Activated CD4-positive, CD25-positive, alpha-beta regulatory T cell (primary cell): Measurements from ENCODE around the gene USP22.
"Not testable (repeated sequence)": the region's sequence is repeated elsewhere in the genome, so short reads cannot be mapped to it uniquely, and the experiment has no call there.

Source experiments
- DNase-seq, 4 experiments: peaks; one replicate each; lab custom pipeline; 2025; lab: John Stamatoyannopoulos, UW

The USP22 gene

GRCh38 chr17:21042458-21043295, at the start of gene USP22:
USP22 (minus strand) TSS chr17:21043011; CDS start chr17:21042835, 176 bp downstream.
- DNase-seq, result peak; percentile 94 to 99 (median 98)

- no peak for DNase-seq
Measured at GRCh38 chr17:21090902-21091618, 48.2 kb upstream of the USP22 start.

GRCh38 chr17:21089933-21090901, 47.4 kb upstream of the USP22 start:
- DNase-seq, result no peak

GRCh38 chr17:21089145-21089544, 46.3 kb upstream of the USP22 start:
- no peak for DNase-seq

- no peak for DNase-seq
Measured at GRCh38 chr17:21085707-21086106, 42.9 kb upstream of the USP22 start.

GRCh38 chr17:21085280-21085679, 42.5 kb upstream of the USP22 start:
- not testable (repeated sequence) for DNase-seq

- DNase-seq, result no peak
Measured at GRCh38 chr17:21082001-21082436, 39.2 kb upstream of the USP22 start.

- DNase-seq, result no peak
Measured at GRCh38 chr17:21079196-21079595, 36.4 kb upstream of the USP22 start.

- DNase-seq, result no peak
Measured at GRCh38 chr17:21078016-21078780, 35.4 kb upstream of the USP22 start.

- no peak for DNase-seq
Measured at GRCh38 chr17:21077281-21077680, 34.5 kb upstream of the USP22 start.

GRCh38 chr17:21076242-21076641, 33.4 kb upstream of the USP22 start:
- DNase-seq, result no peak

GRCh38 chr17:21075739-21076085, 32.9 kb upstream of the USP22 start:
- no peak for DNase-seq

GRCh38 chr17:21072745-21073197, 30.0 kb upstream of the USP22 start:
- no peak for DNase-seq

- no peak for DNase-seq
Measured at GRCh38 chr17:21066394-21066793, 23.6 kb upstream of the USP22 start.

GRCh38 chr17:21061971-21062526, 19.2 kb upstream of the USP22 start:
- DNase-seq, result no peak

GRCh38 chr17:21061158-21061835, 18.5 kb upstream of the USP22 start:
- no peak for DNase-seq

GRCh38 chr17:21059761-21060160, 16.9 kb upstream of the USP22 start:
- DNase-seq, result no peak

GRCh38 chr17:21058098-21058893, 15.5 kb upstream of the USP22 start:
- no peak for DNase-seq

GRCh38 chr17:21053056-21053455, 10.2 kb upstream of the USP22 start:
- DNase-seq, result not testable (repeated sequence)
